DOHH2 (cell line): ENCODE measurements around the gene UTS2R.

Experiments
- H3F3A ChIP-seq: fragments of 200-600 bp; sonication (generic), shearing (Covaris generic); 2 replicates; pipeline ENCODE4 v1.6.0; 2016; ENCODE audit warnings: antibody characterized with exemption, mild to moderate bottlenecking; ENCODE audit not compliant: control insufficient read depth, insufficient read depth
- H3K27ac ChIP-seq: fragments of 200-600 bp; sonication (generic); 2 replicates; pipeline ENCODE4 v1.5.1; 2014; ENCODE audit warnings: low read depth, mild to moderate bottlenecking, low read length, moderate library complexity
- H3K27me3 ChIP-seq: fragments of 200-600 bp; sonication (generic); 2 replicates; pipeline ENCODE4 v1.6.1; 2014; ENCODE audit warnings: mild to moderate bottlenecking, low read length, mixed read lengths; ENCODE audit not compliant: control insufficient read depth
- H3K36me3 ChIP-seq: fragments of 200-600 bp; sonication (generic); 2 replicates; pipeline ENCODE4 v1.6.1; 2014; ENCODE audit warnings: mild to moderate bottlenecking, low read length, moderate library complexity, mixed read lengths; ENCODE audit not compliant: control insufficient read depth
- H3K4me1 ChIP-seq: fragments of 200-600 bp; sonication (generic); 2 replicates; pipeline ENCODE4 v1.6.1; 2014; ENCODE audit warnings: mild to moderate bottlenecking, low read length, mixed read lengths; ENCODE audit not compliant: control insufficient read depth
- H3K4me2 ChIP-seq: fragments of 200-600 bp; sonication (generic); 2 replicates; pipeline ENCODE4 v1.6.0; 2014; ENCODE audit warnings: mild to moderate bottlenecking, low read length, moderate library complexity
- H3K4me3 ChIP-seq: fragments of 200-600 bp; sonication (generic); 2 replicates; pipeline ENCODE4 v1.5.1; 2014; ENCODE audit warnings: mild to moderate bottlenecking, low read length, mixed read lengths
- H3K79me2 ChIP-seq: fragments of 200-600 bp; sonication (generic); 2 replicates; pipeline ENCODE4 v1.6.1; 2014; ENCODE audit warnings: mild to moderate bottlenecking, low read length, mixed read lengths; ENCODE audit not compliant: control insufficient read depth
- H3K9me2 ChIP-seq: fragments of 200-600 bp; sonication (generic); replicated peaks from 2 replicates; pipeline ENCODE4 v1.6.1; 2014; ENCODE audit warnings: mild to moderate bottlenecking, low read length, mixed read lengths; ENCODE audit not compliant: control insufficient read depth
- H3K9me3 ChIP-seq: fragments of 200-600 bp; sonication (generic); 2 replicates; pipeline ENCODE4 v1.6.1; 2014; ENCODE audit warnings: antibody characterized with exemption, low read length, mixed read lengths; ENCODE audit not compliant: control insufficient read depth, insufficient read depth
- H4K20me1 ChIP-seq: fragments of 200-600 bp; sonication (generic); 2 replicates; pipeline ENCODE4 v1.6.0; 2014; ENCODE audit warnings: low read depth, mild to moderate bottlenecking, antibody characterized with exemption, low read length, moderate library complexity; ENCODE audit not compliant: control insufficient read depth, insufficient read depth
- CTCF ChIP-seq: fragments of 200-600 bp; sonication (generic); IDR thresholded peaks from one replicate; pipeline ENCODE4 v1.5.1; 2014; ENCODE audit warnings: antibody characterized with exemption, mild to moderate bottlenecking, low read depth, low read length; ENCODE audit not compliant: poor library complexity, severe bottlenecking
- EZH2phosphoT487 ChIP-seq: fragments of 200-600 bp; sonication (generic); IDR thresholded peaks from 2 replicates; pipeline ENCODE4 v1.6.1; 2017; ENCODE audit warnings: borderline replicate concordance, mild to moderate bottlenecking, antibody characterized with exemption, low read length, moderate library complexity, mixed read lengths

UTS2R gene

GRCh38 chr17:82390860-82391435 is 19.4 kb downstream of the UTS2R start:
- Histone ChIP-seq H3K27ac (no peak overlapping the region), H3K36me3 (no peaks in the 10 kb centered on the region), H4K20me1 (no peaks in the 10 kb centered on the region), H3K9me3 (no peaks in the 10 kb centered on the region), H3F3A (no peaks in the 10 kb centered on the region), H3K4me3 (no peak overlapping the region), H3K79me2 (no peaks in the 10 kb centered on the region), H3K27me3 (no peaks in the 10 kb centered on the region), H3K9me2 (no peaks in the 10 kb centered on the region), H3K4me2 (no peak overlapping the region), H3K4me1 (no peaks in the 10 kb centered on the region)
- TF ChIP-seq CTCF (no peak), EZH2phosphoT487 (no peak)

- no peaks in the 10 kb centered on the region for H3K4me1 ChIP-seq
- H3K79me2 ChIP-seq, result no peaks in the 10 kb centered on the region
- H3K36me3 ChIP-seq, result no peaks in the 10 kb centered on the region
- H3K4me2 ChIP-seq, result no peak overlapping the region
- H4K20me1 ChIP-seq, result no peaks in the 10 kb centered on the region
- H3K9me3 ChIP-seq, result no peaks in the 10 kb centered on the region
- H3K9me2 ChIP-seq, result no peaks in the 10 kb centered on the region
- H3K4me3 ChIP-seq, result no peak overlapping the region
- H3K27ac ChIP-seq, result no peak overlapping the region
- TF ChIP-seq EZH2phosphoT487, result no peak
- TF ChIP-seq CTCF, result no peak
- H3F3A ChIP-seq, result no peaks in the 10 kb centered on the region
- no peaks in the 10 kb centered on the region for H3K27me3 ChIP-seq
Measured at GRCh38 chr17:82391496-82392066, 20.0 kb downstream of the UTS2R start.

GRCh38 chr17:82392209-82392920 is 20.8 kb downstream of the UTS2R start:
- H3K36me3 ChIP-seq, result no peaks in the 10 kb centered on the region
- H3K27me3 ChIP-seq, result no peaks in the 10 kb centered on the region
- H3K9me2 ChIP-seq, result no peaks in the 10 kb centered on the region
- no peak overlapping the region for H3K4me3 ChIP-seq
- no peaks in the 10 kb centered on the region for H3K9me3 ChIP-seq
- no peak overlapping the region for H3K27ac ChIP-seq
- H3K4me2 ChIP-seq, result no peak overlapping the region
- no peaks in the 10 kb centered on the region for H4K20me1 ChIP-seq
- no peaks in the 10 kb centered on the region for H3K79me2 ChIP-seq
- no peaks in the 10 kb centered on the region for H3F3A ChIP-seq
- TF ChIP-seq CTCF (no peak), EZH2phosphoT487 (no peak)
- no peaks in the 10 kb centered on the region for H3K4me1 ChIP-seq
